Endometrium (tissue), 2 donors: ENCODE results near the gene TRIM28.
A peak's percentile ranks its signal among the peaks of the same experiment; 100 is the strongest.
"Not testable (repeated sequence)": the region's sequence is repeated elsewhere in the genome, so short reads cannot be mapped to it uniquely, and the experiment has no call there.

Experiments
- FAIRE-seq: peaks from 2 replicates; lab custom pipeline; 2012; peaks lifted over from hg19 to GRCh38; lab: Jason Lieb, UNC
- donor health status: control.
- donor health status: control.

TRIM28 gene

GRCh38 chr19:58543826-58544590, at the start of gene TRIM28:
TRIM28 (plus strand) TSS chr19:58544064; CDS start chr19:58544758, 694 bp downstream.
- peak; percentile 94 for FAIRE-seq

GRCh38 chr19:58497634-58498170, 46.2 kb upstream of the TRIM28 start:
- no peak for FAIRE-seq

GRCh38 chr19:58498316-58499020, 45.4 kb upstream of the TRIM28 start:
- no peak for FAIRE-seq

GRCh38 chr19:58499021-58499927, 44.6 kb upstream of the TRIM28 start:
- peak; percentile 55 for FAIRE-seq

- FAIRE-seq: no peak
Observed at GRCh38 chr19:58500242-58500641, 43.6 kb upstream of the TRIM28 start.

- FAIRE-seq: not testable (repeated sequence)
Observed at GRCh38 chr19:58507602-58508223, 36.2 kb upstream of the TRIM28 start.

- FAIRE-seq: no peak
Observed at GRCh38 chr19:58509731-58510083, 34.2 kb upstream of the TRIM28 start.

- FAIRE-seq: no peak
Observed at GRCh38 chr19:58510084-58510862, 33.6 kb upstream of the TRIM28 start.

- no peak for FAIRE-seq
Observed at GRCh38 chr19:58511353-58512208, 32.3 kb upstream of the TRIM28 start, which contains the start of gene SLC27A5. SLC27A5 (minus strand) TSS chr19:58511992; CDS start chr19:58511955, 37 bp downstream.

- FAIRE-seq: no peak
Observed at GRCh38 chr19:58513213-58513693, 30.6 kb upstream of the TRIM28 start.

GRCh38 chr19:58513694-58514563, 29.9 kb upstream of the TRIM28 start:
- FAIRE-seq: no peak

GRCh38 chr19:58514564-58515022, 29.3 kb upstream of the TRIM28 start:
- no peak for FAIRE-seq

- FAIRE-seq: no peak
Observed at GRCh38 chr19:58515259-58515658, 28.6 kb upstream of the TRIM28 start.

- FAIRE-seq: no peak
Observed at GRCh38 chr19:58516246-58516836, 27.5 kb upstream of the TRIM28 start.

- no peak for FAIRE-seq
Observed at GRCh38 chr19:58516964-58517833, 26.7 kb upstream of the TRIM28 start.

GRCh38 chr19:58518256-58519086, 25.4 kb upstream of the TRIM28 start:
- no peak for FAIRE-seq

GRCh38 chr19:58519087-58519354, 24.8 kb upstream of the TRIM28 start:
- no peak for FAIRE-seq
